HepG2 (cell line): ENCODE measurements around the gene RAMP1. TPM values are rescaled to one million over a fixed set of nuclear protein-coding genes. Genes with fewer than 3 reads are reported as not detected.

ENCODE experiments used
- CTCF ChIP-seq: sonication (generic); formaldehyde crosslinking; IDR thresholded peaks from 2 replicates; pipeline ENCODE4 v1.5.0; 2020; ENCODE audit warnings: mild to moderate bottlenecking, missing genetic modification reagents, moderate library complexity
- DNMT3B ChIP-seq: conservative IDR thresholded peaks from 2 replicates; pipeline ENCODE4 v1.6.1; 2016; ENCODE audit warnings: missing biosample characterization, control low read depth
- GATAD1 ChIP-seq: IDR thresholded peaks from 2 replicates; pipeline ENCODE4 v1.6.1; 2016; ENCODE audit warnings: missing genetic modification reagents, missing compliant biosample characterization
- HNRNPLL ChIP-seq: fragments of 200-400 bp; formaldehyde crosslinking; IDR thresholded peaks from 2 replicates; pipeline ENCODE4 v1.6.1; 2017; ENCODE audit warnings: mild to moderate bottlenecking, low read depth, low read length; ENCODE audit not compliant: poor library complexity, severe bottlenecking
- ISL2 ChIP-seq: sonication (generic); formaldehyde crosslinking; IDR thresholded peaks from 2 replicates; pipeline ENCODE4 v1.5.0; 2020; ENCODE audit warnings: missing genetic modification reagents
- JARID2 ChIP-seq: sonication (generic); formaldehyde crosslinking; IDR thresholded peaks from 2 replicates; pipeline ENCODE4 v1.8.1; 2023; ENCODE audit warnings: missing genetic modification reagents, inconsistent platforms; ENCODE audit not compliant: insufficient replicate concordance
- MIXL1 ChIP-seq: IDR thresholded peaks from 2 replicates; pipeline ENCODE4 v1.6.1; 2016
- MLX ChIP-seq: IDR thresholded peaks from 2 replicates; pipeline ENCODE4 v1.6.1; 2016
- MTF2 ChIP-seq: sonication (generic); formaldehyde crosslinking; IDR thresholded peaks from 2 replicates; pipeline ENCODE4 v1.5.0; 2020; ENCODE audit warnings: missing genetic modification reagents, borderline replicate concordance
- NFKB2 ChIP-seq: sonication (generic); formaldehyde crosslinking; IDR thresholded peaks from 2 replicates; pipeline ENCODE4 v1.4.0; 2020; ENCODE audit warnings: missing genetic modification reagents, borderline replicate concordance
- RERE ChIP-seq: IDR thresholded peaks from 2 replicates; pipeline ENCODE4 v1.6.1; 2016; ENCODE audit warnings: low read depth, missing genetic modification reagents, missing compliant biosample characterization
- SIX4 ChIP-seq: sonication (generic); formaldehyde crosslinking; IDR thresholded peaks from 2 replicates; pipeline ENCODE4 v1.4.0; 2020; ENCODE audit warnings: missing genetic modification reagents
- SYNCRIP ChIP-seq: fragments of 200-400 bp; formaldehyde crosslinking; IDR thresholded peaks from 2 replicates; pipeline ENCODE4 v1.6.1; 2018; ENCODE audit warnings: mild to moderate bottlenecking, low read depth, low read length; ENCODE audit not compliant: insufficient read depth
- TBP ChIP-seq: sonication (generic); formaldehyde crosslinking; IDR thresholded peaks from 2 replicates; pipeline ENCODE4 v1.5.0; 2020; ENCODE audit warnings: missing genetic modification reagents
- THAP9 ChIP-seq: sonication (generic); formaldehyde crosslinking; IDR thresholded peaks from 2 replicates; pipeline ENCODE4; 2020; ENCODE audit warnings: missing genetic modification reagents, mild to moderate bottlenecking, borderline replicate concordance
- ZFP36L2 ChIP-seq: sonication (generic); formaldehyde crosslinking; IDR thresholded peaks from 2 replicates; pipeline ENCODE4 v1.4.0; 2020; ENCODE audit warnings: missing genetic modification reagents
- ZIK1 ChIP-seq: sonication (generic); formaldehyde crosslinking; IDR thresholded peaks from 2 replicates; pipeline ENCODE4 v1.5.0; 2020; ENCODE audit warnings: mild to moderate bottlenecking, low read depth, missing genetic modification reagents, borderline replicate concordance
- ZNF616 ChIP-seq: sonication (generic); formaldehyde crosslinking; IDR thresholded peaks from 2 replicates; pipeline ENCODE4 v1.5.0; 2020; ENCODE audit warnings: low read depth, mild to moderate bottlenecking, missing genetic modification reagents
- ZNF782 ChIP-seq: sonication (generic); formaldehyde crosslinking; IDR thresholded peaks from 2 replicates; pipeline ENCODE4 v1.4.0; 2020; ENCODE audit warnings: missing genetic modification reagents, mild to moderate bottlenecking, borderline replicate concordance
- ZNF891 ChIP-seq: sonication (generic); formaldehyde crosslinking; IDR thresholded peaks from 2 replicates; pipeline ENCODE4 v1.5.0; 2020; ENCODE audit warnings: mild to moderate bottlenecking, missing genetic modification reagents
- polyA plus RNA-seq, 8 experiments: library from polyadenylated mRNA; depleted of rRNA in 3 of 8; stranded (reverse) in 7 of 8; unstranded in 1 of 8; fragments of >200 nt; fragmentation: Illumina TruSeq in 4 of 8; extraction: Trizol in 4 of 8; gene quantifications; 2 replicates each; pipeline versions ENCODE4 v1.2.1 to v1.2.3, GENCODE V29; 2011 to 2016; ENCODE audit warnings: low read depth in 4 of 8, missing spikeins in 1 of 8, mixed read lengths in 1 of 8; ENCODE audit not compliant: insufficient read depth in 1 of 8
- total RNA-seq, 5 experiments: library from RNA; depleted of rRNA; stranded (reverse); fragments of >200 nt; fragmentation: Illumina TruSeq; extraction: Trizol; gene quantifications; 2 replicates each; pipeline ENCODE4 v1.2.3, GENCODE V29; 2016; ENCODE audit warnings: low read depth in 1 of 5

RAMP1 gene
- total and polyA plus RNA-seq, 2 of the 13 experiments (the other 11 are each of a cell fraction or from before 2014, with no cell fraction given), result 0.29 to 0.61 TPM

- TF ChIP-seq ISL2 (CRISPR knock-in tag) (no peak), THAP9 (CRISPR knock-in tag) (0 out of 2 replicates have a peak, but pooled peaks have one; percentile 28), SIX4 (CRISPR knock-in tag) (no peak), TBP (CRISPR knock-in tag) (no peak), NFKB2 (no peak), HNRNPLL (peak; percentile 16), CTCF (CRISPR knock-in tag) (0 out of 2 replicates have a peak, but pooled peaks have one; percentile 10), ZFP36L2 (no peak), ZNF891 (CRISPR knock-in tag) (no peak), DNMT3B (CRISPR knock-in tag) (no peak), MIXL1 (CRISPR knock-in tag) (no peak), JARID2 (CRISPR knock-in tag) (no peak), ZNF616 (CRISPR knock-in tag) (no peak), SYNCRIP (no peak), MLX (CRISPR knock-in tag) (no peak), GATAD1 (CRISPR knock-in tag) (0 out of 2 replicates have a peak, but pooled peaks have one; percentile 6), MTF2 (peak; percentile 78; the same call in 1 of the 2 replicates), RERE (CRISPR knock-in tag) (no peak), ZIK1 (CRISPR knock-in tag) (no peak), ZNF782 (CRISPR knock-in tag) (no peak)
Observed at GRCh38 chr2:237860273-237860935, 981 bp downstream of the RAMP1 start (continued).
